Esophagus squamous epithelium (tissue), 5 donors: Measurements from ENCODE around the gene PTPRS. TPM values are rescaled to one million over a fixed set of nuclear protein-coding genes. Genes with fewer than 3 reads are reported as not detected.
"Not testable (repeated sequence)": the region's sequence is repeated elsewhere in the genome, so short reads cannot be mapped to it uniquely, and the experiment has no call there.

ENCODE experiments used
- DNase-seq: peaks from one replicate; lab custom pipeline; 2025; lab: John Stamatoyannopoulos, UW
- H3K27ac ChIP-seq, 4 donors: fragments of 200-600 bp; sonication (generic); one replicate each; pipeline ENCODE4 v1.5.1; 2016 to 2019; ENCODE audit warnings: mild to moderate bottlenecking in 1 of 4
- H3K27me3 ChIP-seq, 4 donors: fragments of 200-600 bp; sonication (generic); 1 replicate in 3 of 4; 2 replicates in 1 of 4; pipeline versions ENCODE4 v1.5.1 to v1.6.0; 2017 to 2021; ENCODE audit warnings: antibody characterized with exemption in 1 of 4
- H3K36me3 ChIP-seq, 3 donors: fragments of 200-600 bp; sonication (generic); one replicate each; pipeline ENCODE4 v1.5.1; 2016 to 2019
- H3K4me1 ChIP-seq, 3 donors: fragments of 200-600 bp; sonication (generic); one replicate each; pipeline ENCODE4 v1.5.1; 2017 to 2019
- H3K4me3 ChIP-seq, 4 donors: fragments of 200-600 bp; sonication (generic); 1 replicate in 3 of 4; 2 replicates in 1 of 4; pipeline ENCODE4 v1.5.1; 2016 to 2019; ENCODE audit warnings: mild to moderate bottlenecking in 2 of 4, moderate library complexity in 1 of 4
- H3K9me3 ChIP-seq, 3 donors: fragments of 200-600 bp; sonication (generic); one replicate each; pipeline ENCODE4 v1.5.1; 2016 to 2019
- CTCF ChIP-seq, 6 experiments: fragments of 450-650 bp in 4 of 6; fragments of 200-600 bp in 2 of 6; sonication (generic) in 2 of 6; IDR thresholded peaks; one replicate each; pipeline ENCODE4 v1.5.1; 2016 to 2019; ENCODE audit warnings: antibody characterized with exemption in 6 of 6, mild to moderate bottlenecking in 4 of 6, moderate library complexity in 4 of 6
- POLR2A ChIP-seq, 4 donors: fragments of 450-650 bp; IDR thresholded peaks; one replicate each; pipeline ENCODE4 v1.6.1; 2017; ENCODE audit warnings: antibody characterized with exemption in 4 of 4, mild to moderate bottlenecking in 4 of 4, moderate library complexity in 3 of 4
- WGBS, 2 donors: methylation state at CpG; one replicate each; pipeline ENCODE4 v1.1.5; 2018; 5-methylcytosine and 5-hydroxymethylcytosine counted together
- intact Hi-C: fragments of 100-400 bp; cut with DNase I; formaldehyde crosslinking; loops from one replicate; pipeline ENCODE4 v1.15.0; 2022
- total RNA-seq, 4 donors: library from RNA; depleted of rRNA; stranded (reverse); fragments of >200 nt; gene quantifications; one replicate each; pipeline ENCODE4 v1.1.0, GENCODE V29; 2016
- donor health status: DM: yes; HTN: yes; CAD: no.

The PTPRS gene
- total RNA-seq, 4 donors from 2014 or later, result 61.7 to 173 (median 86.6) TPM

- Histone ChIP-seq H3K36me3 (no peaks in the 10 kb centered on the region), H3K27ac (no peak overlapping the region), H3K27me3 (peaks cover 0 to 65% (median 0%) of the 10 kb centered on the region in 4 donors), H3K4me3 (no peak overlapping the region), H3K4me1 (no peaks in the 10 kb centered on the region), H3K9me3 (no peaks in the 10 kb centered on the region)
- DNase-seq, result no peak
- intact Hi-C loops, result loop anchor here (10.0 kb wide), 1 partner anchor 313 kb away; no protein-coding TSS in a partner anchor
- no peak for TF ChIP-seq CTCF (IDR thresholded peaks at IDR 0.05)
- no peak for TF ChIP-seq POLR2A (IDR thresholded peaks at IDR 0.05)
- WGBS, 2 donors, result 71 to 81% methylated on average over 5 of the region's 5 CpGs
These were observed 27.0 kb upstream of the PTPRS start for GRCh38 chr19:5367530-5368133.

GRCh38 chr19:5365905-5366304 lies 25.3 kb upstream of the PTPRS start:
- TF ChIP-seq POLR2A (IDR thresholded peaks at IDR 0.05) (no peak), CTCF (IDR thresholded peaks at IDR 0.05) (no peak)
- no peaks in the 10 kb centered on the region for H3K36me3 ChIP-seq
- WGBS, 2 donors, result 46 to 91% methylated on average over 1 to 6 of the region's 6 CpGs
- intact Hi-C loops, result loop anchor here (10.0 kb wide), 1 partner anchor 311 kb away; no protein-coding TSS in a partner anchor
- H3K4me3 ChIP-seq, result no peak overlapping the region
- no peak overlapping the region for H3K27ac ChIP-seq
- H3K4me1 ChIP-seq, result no peaks in the 10 kb centered on the region
- DNase-seq, result no peak
- H3K9me3 ChIP-seq, result no peaks in the 10 kb centered on the region
- H3K27me3 ChIP-seq, result peaks cover 0 to 64% (median 0%) of the 10 kb centered on the region in 4 donors

- Histone ChIP-seq H3K4me1 (no peaks in the 10 kb centered on the region), H3K4me3 (no peak overlapping the region), H3K9me3 (no peaks in the 10 kb centered on the region), H3K27ac (no peak overlapping the region), H3K36me3 (no peaks in the 10 kb centered on the region), H3K27me3 (peaks cover 0 to 65% (median 0%) of the 10 kb centered on the region in 4 donors)
- intact Hi-C loops, result loop anchor here (10.0 kb wide), 1 partner anchor 310 kb away; no protein-coding TSS in a partner anchor
- TF ChIP-seq POLR2A (IDR thresholded peaks at IDR 0.05) (no peak), CTCF (IDR thresholded peaks at IDR 0.05) (no peak)
- 10 to 18% methylated on average over 3 to 5 of the region's 7 CpGs for WGBS, 2 donors
- no peak for DNase-seq
These were observed 24.1 kb upstream of the PTPRS start for GRCh38 chr19:5364674-5365073.

- H3K4me1 ChIP-seq, H3K36me3 ChIP-seq, H3K27ac ChIP-seq, H3K9me3 ChIP-seq, DNase-seq, H3K4me3 ChIP-seq: not testable (repeated sequence)
- peaks cover 0 to 77% (median 0%) of the 10 kb centered on the region in 4 donors for H3K27me3 ChIP-seq
- 68 to 69% methylated on average over 9 of the region's 9 CpGs for WGBS, 2 donors
- intact Hi-C loops, result loop anchor here (10.0 kb wide), 1 partner anchor 307 kb away; no protein-coding TSS in a partner anchor
These were observed 21.2 kb upstream of the PTPRS start for GRCh38 chr19:5361839-5362238.

- H3K36me3 ChIP-seq, result no peaks in the 10 kb centered on the region
- no peak for DNase-seq
- H3K27me3 ChIP-seq, result peaks cover 0 to 80% (median 0%) of the 10 kb centered on the region in 4 donors
- 79 to 84% methylated on average over 3 to 4 of the region's 4 CpGs for WGBS, 2 donors
- no peaks in the 10 kb centered on the region for H3K4me1 ChIP-seq
- intact Hi-C loops, result loop anchor here (10.0 kb wide), 1 partner anchor 307 kb away; no protein-coding TSS in a partner anchor
- no peak overlapping the region for H3K27ac ChIP-seq
- H3K9me3 ChIP-seq, result no peaks in the 10 kb centered on the region
- TF ChIP-seq POLR2A (IDR thresholded peaks at IDR 0.05) (no peak), CTCF (IDR thresholded peaks at IDR 0.05) (no peak)
- no peak overlapping the region for H3K4me3 ChIP-seq
These were observed 20.8 kb upstream of the PTPRS start for GRCh38 chr19:5361407-5361806.
